Measurements from ENCODE around the gene LHX2.

Gene LHX2

DNA sequence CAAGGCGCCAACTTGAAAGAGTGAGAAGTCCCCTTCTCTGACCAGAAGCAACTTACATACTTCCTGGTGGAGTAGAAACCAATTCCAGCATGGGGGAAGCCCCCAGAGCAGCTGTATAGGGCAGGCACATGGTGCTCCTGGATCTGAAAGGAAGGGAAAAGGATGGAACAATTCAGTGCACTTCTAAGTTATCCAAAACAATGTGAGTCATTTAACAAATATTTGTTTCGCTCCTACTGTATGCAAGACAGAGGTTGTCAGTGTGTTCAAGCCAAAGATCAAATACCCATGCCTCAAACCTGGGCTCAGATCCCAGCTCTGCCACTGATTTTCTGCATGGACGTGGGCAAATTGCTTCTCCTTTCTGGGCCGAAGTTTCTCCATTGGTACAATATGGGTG lies 67.1 kb downstream of the LHX2 start:
- in situ Hi-C loops (cut with HindIII; ENCODE audit: low pct_ligation_motif_present, low sequenced_read_pairs): no loop called here
- Histone ChIP-seq H3K27ac (no peak overlapping the region), H3K4me3 (ENCODE audit: low read depth, low read length) (no peak overlapping the region), H3K36me3 (replicated peaks) (no peaks in the 10 kb centered on the region), H3K27me3 (replicated peaks) (peaks cover 4% of the 10 kb centered on the region)
- TF ChIP-seq, protein P1, sequence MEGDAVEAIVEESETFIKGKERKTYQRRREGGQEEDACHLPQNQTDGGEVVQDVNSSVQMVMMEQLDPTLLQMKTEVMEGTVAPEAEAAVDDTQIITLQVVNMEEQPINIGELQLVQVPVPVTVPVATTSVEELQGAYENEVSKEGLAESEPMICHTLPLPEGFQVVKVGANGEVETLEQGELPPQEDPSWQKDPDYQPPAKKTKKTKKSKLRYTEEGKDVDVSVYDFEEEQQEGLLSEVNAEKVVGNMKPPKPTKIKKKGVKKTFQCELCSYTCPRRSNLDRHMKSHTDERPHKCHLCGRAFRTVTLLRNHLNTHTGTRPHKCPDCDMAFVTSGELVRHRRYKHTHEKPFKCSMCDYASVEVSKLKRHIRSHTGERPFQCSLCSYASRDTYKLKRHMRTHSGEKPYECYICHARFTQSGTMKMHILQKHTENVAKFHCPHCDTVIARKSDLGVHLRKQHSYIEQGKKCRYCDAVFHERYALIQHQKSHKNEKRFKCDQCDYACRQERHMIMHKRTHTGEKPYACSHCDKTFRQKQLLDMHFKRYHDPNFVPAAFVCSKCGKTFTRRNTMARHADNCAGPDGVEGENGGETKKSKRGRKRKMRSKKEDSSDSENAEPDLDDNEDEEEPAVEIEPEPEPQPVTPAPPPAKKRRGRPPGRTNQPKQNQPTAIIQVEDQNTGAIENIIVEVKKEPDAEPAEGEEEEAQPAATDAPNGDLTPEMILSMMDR (IDR thresholded peaks at IDR 0.05; ENCODE audit: low read depth, low read length, missing control alignments): no peak
- no peak for DNase-seq

DNA sequence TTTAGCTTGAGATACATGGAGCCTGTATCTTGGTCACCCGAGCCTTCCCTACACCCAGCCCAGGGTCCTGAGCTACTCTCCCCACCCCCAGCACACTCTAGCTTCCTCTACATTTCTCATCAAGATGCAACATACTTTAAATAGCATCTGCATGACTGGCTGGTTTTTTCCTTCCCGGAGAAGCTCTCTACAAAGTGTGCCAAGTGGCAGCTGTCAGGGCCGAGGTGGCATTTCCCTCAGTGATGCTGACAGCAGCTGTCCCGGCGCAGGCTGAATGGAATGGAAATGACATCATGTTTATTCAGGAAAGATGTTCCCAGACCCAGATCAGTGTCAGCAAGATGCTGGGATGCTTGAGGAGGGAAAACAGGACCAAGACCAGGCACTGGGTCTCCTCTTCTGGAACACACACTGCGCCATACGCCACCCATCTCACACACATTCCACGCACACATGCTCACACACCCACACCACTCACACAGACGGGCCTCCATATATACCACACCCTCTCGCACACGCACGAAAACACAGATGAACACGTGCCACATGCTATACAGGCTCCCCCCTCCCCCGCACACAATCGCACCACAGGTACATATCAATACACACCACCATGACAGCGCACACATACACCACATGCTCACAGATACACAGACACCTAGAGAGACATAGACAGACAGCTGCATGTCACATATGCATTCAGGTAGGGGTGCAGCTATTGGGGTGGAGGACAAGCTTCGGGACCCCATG lies 67.8 kb downstream of the LHX2 start:
- TF ChIP-seq, protein P1 (IDR thresholded peaks at IDR 0.05; ENCODE audit: low read depth, low read length, missing control alignments): no peak
- Histone ChIP-seq H3K27me3 (replicated peaks) (peaks cover 1% of the 10 kb centered on the region), H3K4me3 (ENCODE audit: low read depth, low read length) (no peak overlapping the region), H3K27ac (no peak overlapping the region), H3K36me3 (replicated peaks) (no peaks in the 10 kb centered on the region)
- in situ Hi-C loops (cut with HindIII; ENCODE audit: low pct_ligation_motif_present, low sequenced_read_pairs): no loop called here
- peak; percentile 66 for DNase-seq

DNA sequence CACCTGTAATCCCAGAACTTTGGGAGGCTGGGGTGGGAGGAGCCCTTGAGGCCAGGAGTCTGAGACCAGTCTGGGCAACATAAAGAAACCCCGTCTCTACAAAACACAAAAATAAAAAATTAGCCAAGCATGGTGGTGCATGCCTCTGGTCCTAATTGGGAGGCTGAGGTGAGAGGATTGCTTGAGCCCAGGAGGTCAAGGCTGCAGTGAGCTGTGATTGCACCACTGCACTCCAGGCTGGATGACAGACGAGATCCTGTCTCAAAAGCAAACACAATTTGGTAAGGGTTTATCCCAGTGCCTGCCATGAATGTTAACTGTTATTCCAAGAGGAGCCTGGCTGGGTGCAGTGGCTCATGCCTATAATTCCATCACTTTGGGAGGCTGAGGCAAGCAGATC lies 71.1 kb downstream of the LHX2 start:
- DNase-seq: no peak
- H3K27ac ChIP-seq: no peak overlapping the region
- in situ Hi-C loops (cut with HindIII; ENCODE audit: low pct_ligation_motif_present, low sequenced_read_pairs): no loop called here
- H3K36me3 ChIP-seq (replicated peaks): no peaks in the 10 kb centered on the region
- TF ChIP-seq, protein P1 (IDR thresholded peaks at IDR 0.05; ENCODE audit: low read depth, low read length, missing control alignments): no peak
- H3K27me3 ChIP-seq (replicated peaks): no peaks in the 10 kb centered on the region
- no peak overlapping the region for H3K4me3 ChIP-seq (ENCODE audit: low read depth, low read length)

Data from brain microvascular endothelial cell (primary cell).